ENCODE results near the gene KCNN3. TPM values are rescaled to one million over a fixed set of nuclear protein-coding genes. Genes with fewer than 3 reads are reported as not detected.

KCNN3 gene
- total RNA-seq, 4 donors from 2014 or later: 0.30 to 0.72 (median 0.37) TPM

DNA sequence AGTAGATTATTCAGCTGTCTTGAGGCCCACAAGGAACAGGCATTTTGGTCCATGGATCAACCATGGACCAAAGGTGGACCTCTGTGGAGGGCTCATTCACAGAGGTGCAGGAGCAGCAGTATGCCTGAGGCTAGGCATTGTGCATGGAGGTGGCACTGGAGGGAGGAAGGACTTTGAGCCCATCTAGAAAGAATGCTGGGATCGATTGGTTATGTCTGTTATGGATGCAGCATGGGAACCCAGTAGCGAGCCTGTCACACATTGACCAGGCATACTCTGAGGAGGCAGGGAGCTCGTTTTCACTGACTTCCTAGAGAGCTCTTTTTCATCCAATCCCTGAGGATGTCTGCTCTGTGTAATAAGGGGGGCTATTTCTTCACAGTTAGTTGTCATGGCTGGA lies 75.5 kb downstream of the KCNN3 start:
- Histone ChIP-seq H3K9me3 (no peaks in the 10 kb centered on the region), H3K27me3 (peaks cover 9% of the 10 kb centered on the region), H3K4me3 (no peak overlapping the region), H3K27ac (no peak overlapping the region), H3K36me3 (no peaks in the 10 kb centered on the region), H3K4me1 (peaks cover 14% of the 10 kb centered on the region)
- WGBS: 93% methylated on average over 3 of the region's 3 CpGs
- TF ChIP-seq POLR2A (IDR thresholded peaks at IDR 0.05) (no peak), POLR2AphosphoS5 (IDR thresholded peaks at IDR 0.05) (no peak), EP300 (IDR thresholded peaks at IDR 0.05) (no peak)
- TF ChIP-seq, protein P1, sequence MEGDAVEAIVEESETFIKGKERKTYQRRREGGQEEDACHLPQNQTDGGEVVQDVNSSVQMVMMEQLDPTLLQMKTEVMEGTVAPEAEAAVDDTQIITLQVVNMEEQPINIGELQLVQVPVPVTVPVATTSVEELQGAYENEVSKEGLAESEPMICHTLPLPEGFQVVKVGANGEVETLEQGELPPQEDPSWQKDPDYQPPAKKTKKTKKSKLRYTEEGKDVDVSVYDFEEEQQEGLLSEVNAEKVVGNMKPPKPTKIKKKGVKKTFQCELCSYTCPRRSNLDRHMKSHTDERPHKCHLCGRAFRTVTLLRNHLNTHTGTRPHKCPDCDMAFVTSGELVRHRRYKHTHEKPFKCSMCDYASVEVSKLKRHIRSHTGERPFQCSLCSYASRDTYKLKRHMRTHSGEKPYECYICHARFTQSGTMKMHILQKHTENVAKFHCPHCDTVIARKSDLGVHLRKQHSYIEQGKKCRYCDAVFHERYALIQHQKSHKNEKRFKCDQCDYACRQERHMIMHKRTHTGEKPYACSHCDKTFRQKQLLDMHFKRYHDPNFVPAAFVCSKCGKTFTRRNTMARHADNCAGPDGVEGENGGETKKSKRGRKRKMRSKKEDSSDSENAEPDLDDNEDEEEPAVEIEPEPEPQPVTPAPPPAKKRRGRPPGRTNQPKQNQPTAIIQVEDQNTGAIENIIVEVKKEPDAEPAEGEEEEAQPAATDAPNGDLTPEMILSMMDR (IDR thresholded peaks at IDR 0.05): no peak
- DNase-seq (ENCODE audit: low spot score in 2 of 2): no peak

DNA sequence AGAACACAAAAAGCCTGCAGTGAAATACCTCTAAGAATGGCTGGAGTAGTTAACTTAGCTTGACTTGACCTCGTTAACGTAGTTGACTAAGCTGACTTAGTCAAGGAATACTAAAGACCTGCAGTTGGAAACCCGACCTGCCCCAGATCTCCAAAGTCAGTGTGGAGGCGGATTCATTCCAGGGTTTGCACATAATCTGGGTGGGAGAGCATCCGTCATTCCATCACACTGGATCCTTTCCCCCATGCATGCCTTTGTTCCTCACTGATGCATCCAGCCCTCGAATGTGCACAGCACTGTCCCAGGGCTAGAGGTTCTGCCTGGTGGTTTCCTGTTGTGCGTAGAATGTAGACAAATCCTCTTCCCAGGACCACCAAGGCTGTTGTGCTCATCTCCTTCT lies 76.4 kb downstream of the KCNN3 start:
- 89% methylated on average over 7 of the region's 7 CpGs for WGBS
- TF ChIP-seq, protein P1 (IDR thresholded peaks at IDR 0.05): no peak
- TF ChIP-seq EP300 (IDR thresholded peaks at IDR 0.05) (no peak), POLR2A (IDR thresholded peaks at IDR 0.05) (no peak), POLR2AphosphoS5 (IDR thresholded peaks at IDR 0.05) (no peak)
- Histone ChIP-seq H3K4me1 (peaks cover 14% of the 10 kb centered on the region), H3K27me3 (peaks cover 6% of the 10 kb centered on the region), H3K36me3 (no peaks in the 10 kb centered on the region), H3K27ac (no peak overlapping the region), H3K4me3 (no peak overlapping the region), H3K9me3 (no peaks in the 10 kb centered on the region)
- no peak for DNase-seq (ENCODE audit: low spot score in 2 of 2)

DNA sequence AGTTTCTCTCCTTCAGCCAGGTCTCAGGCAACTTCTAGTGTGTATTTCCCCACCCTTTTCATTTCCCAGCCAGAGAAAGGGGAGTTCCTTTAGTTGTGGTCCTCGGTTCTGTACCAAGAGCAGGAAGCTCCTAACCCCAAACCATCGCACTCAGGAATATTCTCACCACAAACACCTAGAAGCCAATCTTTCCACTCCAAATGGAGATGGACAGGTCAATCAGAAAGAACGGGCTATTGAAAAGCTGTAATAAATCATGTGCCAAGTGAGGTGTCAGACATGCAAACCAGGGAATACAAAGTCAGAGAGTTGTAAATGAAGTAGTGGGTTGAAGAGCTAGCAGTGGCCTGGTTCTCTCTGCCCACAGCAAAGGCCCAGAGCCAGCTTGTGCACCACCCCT lies 77.2 kb downstream of the KCNN3 start:
- Histone ChIP-seq H3K27me3 (peaks cover 6% of the 10 kb centered on the region), H3K36me3 (no peaks in the 10 kb centered on the region), H3K4me3 (no peak overlapping the region), H3K9me3 (no peaks in the 10 kb centered on the region), H3K4me1 (peaks cover 14% of the 10 kb centered on the region), H3K27ac (no peak overlapping the region)
- WGBS: 51% methylated on average over 3 of the region's 3 CpGs
- no peak for TF ChIP-seq EP300 (IDR thresholded peaks at IDR 0.05)
- TF ChIP-seq POLR2A (IDR thresholded peaks at IDR 0.05): no peak
- TF ChIP-seq, protein P1 (IDR thresholded peaks at IDR 0.05): no peak
- no peak for TF ChIP-seq POLR2AphosphoS5 (IDR thresholded peaks at IDR 0.05)
- DNase-seq (ENCODE audit: low spot score in 2 of 2): no peak

DNA sequence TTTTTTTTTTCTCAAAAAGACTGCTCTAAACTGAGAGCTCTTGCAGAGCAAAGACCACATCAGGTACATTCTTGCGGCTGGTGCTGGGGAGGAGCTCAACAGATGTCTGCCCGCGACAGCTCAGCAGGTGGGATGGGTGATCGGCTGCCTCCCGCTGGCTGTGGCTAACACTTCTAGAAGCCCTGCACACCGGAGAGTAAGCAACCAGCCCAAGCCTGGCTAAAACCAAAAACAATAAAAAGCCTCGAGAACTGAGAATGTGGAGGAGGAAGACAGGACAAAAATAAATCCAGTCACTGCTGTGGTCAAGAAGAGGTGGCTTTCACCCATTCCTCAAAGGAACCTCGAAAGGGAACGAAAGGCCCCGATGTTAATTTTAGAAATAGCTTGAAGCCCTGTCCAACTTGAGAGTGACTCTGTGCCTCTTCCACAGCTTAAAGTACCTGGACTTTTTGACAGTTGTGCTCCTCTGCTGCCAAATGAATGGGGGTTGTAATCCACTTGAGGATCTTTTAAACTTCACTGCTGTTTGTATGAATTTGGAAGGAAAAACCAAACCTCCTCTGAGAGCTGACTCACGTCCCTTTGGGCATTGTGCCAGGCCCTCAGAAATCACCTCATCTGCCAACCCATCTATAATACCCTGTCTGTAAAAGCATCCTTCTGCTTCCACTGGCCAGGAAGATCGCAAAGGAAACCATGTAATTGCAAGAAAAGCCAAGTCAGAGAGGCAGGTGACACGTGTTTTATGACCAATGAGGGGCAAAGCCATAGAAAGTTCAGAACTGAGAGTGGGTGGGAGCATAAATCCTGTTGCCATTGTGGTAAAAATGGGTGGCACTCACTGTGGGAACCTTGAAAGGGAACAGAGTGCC lies 78.6 kb downstream of the KCNN3 start:
- H3K27ac ChIP-seq: no peak overlapping the region
- H3K4me3 ChIP-seq: no peak overlapping the region
- H3K4me1 ChIP-seq: peaks cover 13% of the 10 kb centered on the region
- TF ChIP-seq POLR2AphosphoS5 (IDR thresholded peaks at IDR 0.05) (no peak), POLR2A (IDR thresholded peaks at IDR 0.05) (no peak), EP300 (IDR thresholded peaks at IDR 0.05) (no peak)
- TF ChIP-seq, protein P1 (IDR thresholded peaks at IDR 0.05): no peak
- no peaks in the 10 kb centered on the region for H3K9me3 ChIP-seq
- H3K27me3 ChIP-seq: peaks cover 6% of the 10 kb centered on the region
- no peaks in the 10 kb centered on the region for H3K36me3 ChIP-seq
- DNase-seq (ENCODE audit: low spot score in 2 of 2): no peak
- WGBS: 39% methylated on average over 13 of the region's 13 CpGs

DNA sequence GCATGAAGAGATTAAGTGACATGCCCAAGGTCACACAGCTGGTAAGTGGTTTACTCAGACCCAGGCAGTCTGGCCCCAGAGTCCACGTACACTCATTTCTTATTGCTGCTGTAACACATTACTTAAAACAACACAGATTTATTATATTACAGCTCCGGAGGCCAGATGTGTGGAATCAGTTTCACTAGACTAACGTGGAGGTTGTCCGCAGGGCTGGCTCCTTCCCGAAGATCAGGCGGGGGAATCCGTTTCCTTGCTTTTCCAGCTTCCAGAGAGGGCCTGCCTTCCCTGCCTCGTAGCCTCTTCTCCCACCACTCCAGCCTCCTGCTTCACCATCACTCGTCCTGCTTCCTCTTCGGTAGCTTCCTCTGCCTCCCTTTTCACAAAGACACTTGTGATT lies 81.2 kb downstream of the KCNN3 start:
- no peaks in the 10 kb centered on the region for H3K9me3 ChIP-seq
- no peak overlapping the region for H3K27ac ChIP-seq
- DNase-seq (ENCODE audit: low spot score in 2 of 2): no peak
- 84% methylated on average over 10 of the region's 10 CpGs for WGBS
- H3K27me3 ChIP-seq: peaks cover 6% of the 10 kb centered on the region
- peaks cover 8% of the 10 kb centered on the region for H3K4me1 ChIP-seq
- H3K36me3 ChIP-seq: no peaks in the 10 kb centered on the region
- TF ChIP-seq POLR2AphosphoS5 (IDR thresholded peaks at IDR 0.05) (no peak), POLR2A (IDR thresholded peaks at IDR 0.05) (no peak), EP300 (IDR thresholded peaks at IDR 0.05) (no peak)
- TF ChIP-seq, protein P1 (IDR thresholded peaks at IDR 0.05): no peak
- no peak overlapping the region for H3K4me3 ChIP-seq
